CD14-positive monocyte (primary cell): ENCODE results near the gene RUNX2. TPM values are rescaled to one million over a fixed set of nuclear protein-coding genes. Genes with fewer than 3 reads are reported as not detected.

Experiments used
- DNase-seq, 3 donors: peaks; one replicate each; pipeline ENCODE4 v3.0.0-alpha.2; 2011 to 2022
- H2AFZ ChIP-seq: 2 replicates; pipeline ENCODE4 v1.6.0; 2012; ENCODE audit warnings: mild to moderate bottlenecking, low read depth, low read length, inconsistent platforms; ENCODE audit not compliant: insufficient read depth, poor library complexity, severe bottlenecking
- H3K27ac ChIP-seq, 2 donors: 1 replicate in 1 of 2; 2 replicates in 1 of 2; pipeline ENCODE4 v1.5.1; 2012 to 2013; ENCODE audit warnings: low read length in 2 of 2, control low read depth in 1 of 2, inconsistent platforms in 1 of 2, low read depth in 1 of 2, mild to moderate bottlenecking in 1 of 2
- H3K27me3 ChIP-seq, 2 donors: one replicate each; pipeline versions ENCODE4 v1.6.0 to v1.6.1; 2011 to 2013; ENCODE audit warnings: low read length in 2 of 2; ENCODE audit not compliant: control insufficient read depth in 2 of 2, insufficient read depth in 2 of 2
- H3K36me3 ChIP-seq, 2 donors: replicated peaks in 1 of 2; 1 replicate in 1 of 2; 2 replicates in 1 of 2; pipeline versions ENCODE4 v1.5.1 to v1.6.1; 2012 to 2013; ENCODE audit warnings: low read length in 2 of 2, control low read depth in 1 of 2, inconsistent platforms in 1 of 2, mild to moderate bottlenecking in 1 of 2; ENCODE audit not compliant: insufficient read depth in 2 of 2, control insufficient read depth in 1 of 2
- H3K4me1 ChIP-seq, 2 donors: 1 replicate in 1 of 2; 2 replicates in 1 of 2; pipeline versions ENCODE4 v1.5.1 to v1.6.1; 2012 to 2013; ENCODE audit warnings: low read length in 2 of 2, control low read depth in 1 of 2, inconsistent platforms in 1 of 2, mild to moderate bottlenecking in 1 of 2, moderate library complexity in 1 of 2; ENCODE audit not compliant: insufficient read depth in 2 of 2, control insufficient read depth in 1 of 2
- H3K4me2 ChIP-seq: replicated peaks from 2 replicates; pipeline ENCODE3; 2012; ENCODE audit warnings: low read length, moderate library complexity, mild to moderate bottlenecking; ENCODE audit not compliant: poor library complexity, severe bottlenecking; ENCODE audit errors: extremely low read depth
- H3K4me3 ChIP-seq, 3 experiments: fragments of 200-600 bp in 1 of 3; sonication (generic) in 1 of 3; replicated peaks in 1 of 3; 1 replicate in 2 of 3; 2 replicates in 1 of 3; pipeline ENCODE4 v1.5.1; 2011 to 2013; ENCODE audit warnings: low read length in 3 of 3, mild to moderate bottlenecking in 3 of 3, control low read depth in 2 of 3, low read depth in 2 of 3, inconsistent platforms in 1 of 3, moderate library complexity in 1 of 3
- H3K79me2 ChIP-seq: 2 replicates; pipeline ENCODE4 v1.6.0; 2012; ENCODE audit warnings: mild to moderate bottlenecking, control low read depth, inconsistent platforms, low read length, moderate library complexity; ENCODE audit not compliant: insufficient read depth
- H3K9ac ChIP-seq: 2 replicates; pipeline ENCODE4 v1.6.0; 2017; ENCODE audit warnings: low read length, mild to moderate bottlenecking; ENCODE audit not compliant: insufficient read depth, poor library complexity, severe bottlenecking
- H3K9me3 ChIP-seq, 2 donors: replicated peaks in 1 of 2; 1 replicate in 1 of 2; 2 replicates in 1 of 2; pipeline versions ENCODE4 v1.5.1 to v1.6.1; 2012 to 2013; ENCODE audit warnings: low read length in 2 of 2, control low read depth in 1 of 2; ENCODE audit not compliant: control insufficient read depth in 1 of 2, insufficient read depth in 1 of 2
- H4K20me1 ChIP-seq: 2 replicates; pipeline ENCODE4 v1.6.0; 2012; ENCODE audit warnings: mild to moderate bottlenecking, low read length, control low read depth, moderate library complexity; ENCODE audit not compliant: insufficient read depth
- H3K27ac Mint-ChIP-seq, 7 donors: one replicate each; pipeline ENCODE4 v1.8.0; 2020; ENCODE audit warnings: mild to moderate bottlenecking in 7 of 7, mixed read lengths in 7 of 7, moderate library complexity in 6 of 7, inconsistent platforms in 2 of 7
- H3K27me3 Mint-ChIP-seq, 3 donors: one replicate each; pipeline ENCODE4 v1.8.0; 2021 to 2022; ENCODE audit warnings: low read depth in 3 of 3, mild to moderate bottlenecking in 3 of 3, mixed read lengths in 3 of 3, moderate library complexity in 3 of 3, inconsistent platforms in 1 of 3
- H3K36me3 Mint-ChIP-seq, 2 donors: one replicate each; pipeline ENCODE4 v1.8.0; 2020; ENCODE audit warnings: mixed read lengths in 2 of 2, inconsistent platforms in 1 of 2, mild to moderate bottlenecking in 1 of 2
- H3K4me1 Mint-ChIP-seq: one replicate; pipeline ENCODE4 v1.8.0; 2020; ENCODE audit warnings: mild to moderate bottlenecking, mixed read lengths
- H3K4me3 Mint-ChIP-seq, 2 donors: one replicate each; pipeline ENCODE4 v1.8.0; 2020; ENCODE audit warnings: mild to moderate bottlenecking in 2 of 2, mixed read lengths in 2 of 2, moderate library complexity in 1 of 2
- H3K9me3 Mint-ChIP-seq, 7 donors: one replicate each; pipeline ENCODE4 v1.8.0; 2020 to 2022; ENCODE audit warnings: mixed read lengths in 7 of 7, mild to moderate bottlenecking in 6 of 7, moderate library complexity in 6 of 7, inconsistent platforms in 2 of 7
- CTCF ChIP-seq: fragments of 200-600 bp; IDR thresholded peaks from one replicate; pipeline ENCODE4 v1.8.0; 2022; ENCODE audit warnings: antibody characterized with exemption, mild to moderate bottlenecking
- WGBS: methylation state at CpG from one replicate; pipeline ENCODE4 v1.1.5; 2013; ENCODE audit warnings: missing lambda C conversion rate; ENCODE audit not compliant: insufficient coverage; 5-methylcytosine and 5-hydroxymethylcytosine counted together
- intact Hi-C, 2 donors: fragments of 100-400 bp; cut with micrococcal nuclease; formaldehyde crosslinking; loops; one replicate each; pipeline versions ENCODE4 v1.15.0 to v1.15.1; 2023
- polyA plus RNA-seq, 3 donors: library from polyadenylated mRNA; depleted of rRNA in 1 of 3; unstranded in 2 of 3; stranded (reverse) in 1 of 3; fragments of 300-500 nt in 2 of 3; fragments of >200 nt in 1 of 3; fragmentation: Illumina TruSeq in 2 of 3; gene quantifications; 1 replicate in 2 of 3; 2 replicates in 1 of 3; pipeline ENCODE4 v1.2.3, GENCODE V29; 2012 to 2021

RUNX2 gene
- polyA plus RNA-seq, 3 donors, result 1.3 to 5.0 (median 2.5) TPM

DNA sequence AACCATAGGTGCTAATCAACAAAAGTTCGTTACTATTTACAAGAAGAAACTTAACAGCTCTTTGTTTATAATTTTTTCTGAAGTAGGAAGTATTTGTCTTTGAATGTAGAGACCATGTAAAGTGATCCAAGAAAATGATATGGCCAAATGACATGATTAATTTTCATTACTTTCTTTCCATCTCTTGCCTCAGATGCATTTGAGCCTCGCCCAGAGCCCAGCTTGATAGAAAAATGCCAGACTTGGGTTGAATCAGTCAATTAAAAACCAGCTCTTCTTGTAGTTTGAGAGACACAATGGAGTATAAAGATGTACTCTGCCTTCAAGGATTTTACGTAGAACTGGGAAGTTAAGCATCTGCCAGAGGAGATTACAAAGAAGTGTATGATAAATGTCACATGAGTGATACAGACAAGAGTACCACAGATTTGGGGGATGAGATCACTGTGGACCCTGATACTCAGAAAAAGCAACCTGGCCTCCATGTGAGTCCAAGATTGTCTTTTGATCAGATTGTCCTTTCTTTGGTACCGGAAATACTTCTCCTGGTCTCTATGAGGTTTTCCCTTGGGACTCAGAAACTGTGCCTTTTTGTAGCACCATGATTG lies 142.1 kb downstream of the RUNX2 start:
- Mint-ChIP-seq H3K4me3 (no peak overlapping the region), H3K27me3 (no peaks in the 10 kb centered on the region), H3K36me3 (peaks cover 20 to 48% of the 10 kb centered on the region in 2 donors), H3K27ac (peak overlapping the region in 1 of 7 donors; percentile 23), H3K4me1 (peaks cover 3% of the 10 kb centered on the region), H3K9me3 (no peaks in the 10 kb centered on the region)
- TF ChIP-seq CTCF, result no peak
- intact Hi-C loops, result loop anchor here (10.0 kb wide), 1 partner anchor 45 kb away; no protein-coding TSS in a partner anchor
- Histone ChIP-seq H3K4me2 (no peak overlapping the region), H2AFZ (no peak overlapping the region), H3K4me1 (no peaks in the 10 kb centered on the region), H3K9me3 (no peaks in the 10 kb centered on the region), H3K4me3 (no peak overlapping the region), H3K9ac (no peak overlapping the region), H3K36me3 (peaks cover 5 to 22% of the 10 kb centered on the region in 2 donors), H3K27ac (peak overlapping the region in 1 of 2 donors; percentile 20), H3K27me3 (no peaks in the 10 kb centered on the region), H3K79me2 (peaks cover 41% of the 10 kb centered on the region), H4K20me1 (no peaks in the 10 kb centered on the region)
- no peak for DNase-seq
- WGBS, result 90% methylated on average over 2 of the region's 4 CpGs

DNA sequence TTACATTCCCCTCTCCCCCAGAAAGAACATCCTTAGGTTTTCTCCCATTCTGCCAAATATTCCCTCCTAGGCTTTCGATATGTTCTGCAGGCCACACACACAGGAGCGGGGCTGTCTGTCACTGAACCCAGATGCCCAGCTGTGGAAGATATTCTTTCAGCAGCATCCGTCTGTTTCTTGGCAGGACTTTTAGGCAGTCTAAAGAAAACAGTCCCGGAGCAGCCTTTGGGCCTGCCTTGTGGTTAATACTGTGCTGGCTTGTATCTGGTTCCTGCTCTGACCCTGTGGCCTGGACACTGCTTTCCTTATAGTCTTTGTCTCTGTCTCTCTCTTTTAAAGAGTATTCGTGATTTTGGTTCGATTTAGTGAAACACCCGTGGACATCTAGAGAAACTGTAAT lies 144.3 kb downstream of the RUNX2 start:
- no peaks in the 10 kb centered on the region for H3K4me1 Mint-ChIP-seq
- H3K27me3 ChIP-seq, result no peaks in the 10 kb centered on the region
- H3K4me3 ChIP-seq, result no peak overlapping the region
- peaks cover 47% of the 10 kb centered on the region for H3K79me2 ChIP-seq
- no peaks in the 10 kb centered on the region for H3K27me3 Mint-ChIP-seq
- no peaks in the 10 kb centered on the region for H3K9me3 ChIP-seq
- H3K4me3 Mint-ChIP-seq, result no peak overlapping the region
- 88% methylated on average over 4 of the region's 7 CpGs for WGBS
- no peaks in the 10 kb centered on the region for H4K20me1 ChIP-seq
- peak overlapping the region in 1 of 2 donors; percentile 6 for H3K27ac ChIP-seq
- no peak overlapping the region for H3K9ac ChIP-seq
- no peak overlapping the region for H3K4me2 ChIP-seq
- H2AFZ ChIP-seq, result no peak overlapping the region
- H3K27ac Mint-ChIP-seq, result no peak overlapping the region
- intact Hi-C loops, result loop anchor here (10.0 kb wide), 1 partner anchor 48 kb away; no protein-coding TSS in a partner anchor
- H3K36me3 Mint-ChIP-seq, result peaks cover 14 to 39% of the 10 kb centered on the region in 2 donors
- H3K36me3 ChIP-seq, result peaks cover 5 to 22% of the 10 kb centered on the region in 2 donors
- no peaks in the 10 kb centered on the region for H3K4me1 ChIP-seq
- H3K9me3 Mint-ChIP-seq, result no peaks in the 10 kb centered on the region
- TF ChIP-seq CTCF, result no peak
- DNase-seq, result no peak
